OCI-LY1 (cell line): Measurements from ENCODE around the gene RNASEH1.

Experiments
- H2AFZ ChIP-seq: fragments of 200-600 bp; sonication (generic), shearing (Covaris generic); 2 replicates; pipeline ENCODE4 v1.6.0; 2014; ENCODE audit warnings: antibody characterized with exemption, mild to moderate bottlenecking, low read length
- H3F3A ChIP-seq: fragments of 200-600 bp; sonication (generic), shearing (Covaris generic); 2 replicates; pipeline ENCODE4 v1.6.0; 2014; ENCODE audit warnings: mild to moderate bottlenecking, antibody characterized with exemption, low read length, moderate library complexity; ENCODE audit not compliant: insufficient read depth
- H3K27ac ChIP-seq: fragments of 200-600 bp; sonication (generic); 2 replicates; pipeline ENCODE4 v1.5.1; 2014; ENCODE audit warnings: low read length, mixed run types, mild to moderate bottlenecking, low read depth; ENCODE audit not compliant: poor library complexity, severe bottlenecking
- H3K27me3 ChIP-seq: fragments of 200-600 bp; sonication (generic); 2 replicates; pipeline ENCODE4 v1.6.0; 2014; ENCODE audit warnings: antibody characterized with exemption, mild to moderate bottlenecking, low read length, moderate library complexity; ENCODE audit not compliant: insufficient read depth
- H3K36me3 ChIP-seq: fragments of 200-600 bp; sonication (generic); 2 replicates; pipeline ENCODE4 v1.6.1; 2014; ENCODE audit warnings: mild to moderate bottlenecking, antibody characterized with exemption, low read length, moderate library complexity, mixed read lengths; ENCODE audit not compliant: insufficient read depth
- H3K4me1 ChIP-seq: fragments of 200-600 bp; sonication (generic); 2 replicates; pipeline ENCODE4 v1.5.1; 2014; ENCODE audit warnings: mild to moderate bottlenecking, low read length, moderate library complexity; ENCODE audit not compliant: insufficient read depth, severe bottlenecking
- H3K4me2 ChIP-seq: fragments of 200-600 bp; sonication (generic), shearing (Covaris generic); 2 replicates; pipeline ENCODE4 v1.6.1; 2014; ENCODE audit warnings: low read length
- H3K4me3 ChIP-seq: fragments of 200-600 bp; sonication (generic); 2 replicates; pipeline ENCODE4 v1.5.1; 2014; ENCODE audit warnings: low read length, low read depth, mild to moderate bottlenecking, mixed read lengths; ENCODE audit not compliant: poor library complexity, severe bottlenecking
- H3K79me2 ChIP-seq: fragments of 200-600 bp; shearing (Covaris generic); 2 replicates; pipeline ENCODE4 v1.6.1; 2016; ENCODE audit warnings: mixed run types, low read length, mixed read lengths; ENCODE audit not compliant: insufficient read depth
- H3K9ac ChIP-seq: fragments of 200-600 bp; sonication (generic), shearing (Covaris generic); 2 replicates; pipeline ENCODE4 v1.6.1; 2014; ENCODE audit warnings: mild to moderate bottlenecking, low read length, mixed read lengths
- H3K9me2 ChIP-seq: fragments of 200-600 bp; sonication (generic), shearing (Covaris generic); 2 replicates; pipeline ENCODE4 v1.6.1; 2014; ENCODE audit warnings: low read depth, mild to moderate bottlenecking, low read length, mixed read lengths
- H3K9me3 ChIP-seq: fragments of 200-600 bp; shearing (Covaris generic); 2 replicates; pipeline ENCODE4 v1.6.1; 2014; ENCODE audit warnings: low read length, mixed read lengths
- H4K20me1 ChIP-seq: fragments of 200-600 bp; sonication (generic), shearing (Covaris generic); 2 replicates; pipeline ENCODE4 v1.6.0; 2016; ENCODE audit warnings: mild to moderate bottlenecking, low read length; ENCODE audit not compliant: insufficient read depth
- EZH2 ChIP-seq: fragments of 200-600 bp; sonication (generic), shearing (Covaris generic); IDR thresholded peaks from 2 replicates; pipeline ENCODE4 v1.8.0; 2017; ENCODE audit warnings: borderline replicate concordance, mixed run types, mild to moderate bottlenecking, antibody characterized with exemption, low read length, moderate library complexity, mixed read lengths
- TF ChIP-seq, protein P1 (sequence below): fragments of 200-600 bp; sonication (generic), shearing (Covaris generic); IDR thresholded peaks from 2 replicates; pipeline ENCODE4 v1.5.1; 2017; ENCODE audit warnings: mild to moderate bottlenecking, antibody characterized with exemption, low read length, moderate library complexity, mixed read lengths

The RNASEH1 gene

DNA sequence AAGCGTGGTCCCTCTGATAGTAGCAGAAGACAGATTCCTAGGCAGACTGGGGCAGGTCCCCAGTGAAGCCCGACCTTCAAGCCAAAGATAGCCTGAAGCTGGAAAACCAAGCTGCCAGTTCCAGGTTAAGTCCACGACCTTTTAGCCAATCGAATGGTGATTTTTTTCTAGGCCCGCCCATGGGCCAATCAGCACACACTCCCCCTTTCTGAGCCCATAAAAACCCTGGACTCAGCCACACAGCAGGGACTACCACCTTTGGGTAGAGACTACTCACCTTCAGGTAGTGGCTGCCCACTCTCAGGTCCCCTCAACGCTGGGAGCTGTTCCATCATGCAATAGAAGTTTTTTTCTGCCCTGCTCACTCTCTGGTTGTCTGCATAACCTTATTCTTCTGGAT is 24.3 kb downstream of the RNASEH1 start:
- Histone ChIP-seq H3K4me1 (peaks cover 27% of the 10 kb centered on the region), H3K36me3 (peaks cover 23% of the 10 kb centered on the region), H3K4me2 (no peak overlapping the region), H3K27ac (no peak overlapping the region), H3K27me3 (no peaks in the 10 kb centered on the region), H3K9ac (no peak overlapping the region), H3K79me2 (no peaks in the 10 kb centered on the region), H3K9me3 (peaks cover 11% of the 10 kb centered on the region), H4K20me1 (no peaks in the 10 kb centered on the region), H3K4me3 (no peak overlapping the region), H2AFZ (no peak overlapping the region), H3K9me2 (no peaks in the 10 kb centered on the region), H3F3A (no peaks in the 10 kb centered on the region)
- TF ChIP-seq, protein P1, sequence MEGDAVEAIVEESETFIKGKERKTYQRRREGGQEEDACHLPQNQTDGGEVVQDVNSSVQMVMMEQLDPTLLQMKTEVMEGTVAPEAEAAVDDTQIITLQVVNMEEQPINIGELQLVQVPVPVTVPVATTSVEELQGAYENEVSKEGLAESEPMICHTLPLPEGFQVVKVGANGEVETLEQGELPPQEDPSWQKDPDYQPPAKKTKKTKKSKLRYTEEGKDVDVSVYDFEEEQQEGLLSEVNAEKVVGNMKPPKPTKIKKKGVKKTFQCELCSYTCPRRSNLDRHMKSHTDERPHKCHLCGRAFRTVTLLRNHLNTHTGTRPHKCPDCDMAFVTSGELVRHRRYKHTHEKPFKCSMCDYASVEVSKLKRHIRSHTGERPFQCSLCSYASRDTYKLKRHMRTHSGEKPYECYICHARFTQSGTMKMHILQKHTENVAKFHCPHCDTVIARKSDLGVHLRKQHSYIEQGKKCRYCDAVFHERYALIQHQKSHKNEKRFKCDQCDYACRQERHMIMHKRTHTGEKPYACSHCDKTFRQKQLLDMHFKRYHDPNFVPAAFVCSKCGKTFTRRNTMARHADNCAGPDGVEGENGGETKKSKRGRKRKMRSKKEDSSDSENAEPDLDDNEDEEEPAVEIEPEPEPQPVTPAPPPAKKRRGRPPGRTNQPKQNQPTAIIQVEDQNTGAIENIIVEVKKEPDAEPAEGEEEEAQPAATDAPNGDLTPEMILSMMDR, result no peak
- no peak for TF ChIP-seq EZH2

DNA sequence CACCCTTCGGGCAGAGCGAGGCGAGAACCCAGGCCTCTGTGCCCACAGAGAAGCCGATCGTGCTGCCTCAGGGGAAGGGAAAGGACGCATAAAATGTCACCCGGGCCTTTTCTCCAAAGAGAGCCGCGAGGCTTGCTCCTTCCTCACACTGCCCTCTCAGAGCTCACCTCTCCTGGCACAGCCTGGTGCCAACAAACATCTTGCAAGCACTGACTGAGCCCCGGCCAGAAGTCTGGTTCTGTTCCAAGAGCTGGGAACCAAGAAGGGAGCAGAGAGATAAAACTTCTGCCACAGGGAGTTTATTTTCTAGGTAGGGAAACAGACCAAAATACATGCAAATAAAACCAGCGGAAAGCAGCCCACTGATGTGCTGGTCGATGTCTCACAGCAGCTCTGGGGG is 25.2 kb downstream of the RNASEH1 start:
- H3K9me2 ChIP-seq, result no peaks in the 10 kb centered on the region
- TF ChIP-seq EZH2, result no peak
- TF ChIP-seq, protein P1, result no peak
- H3K27ac ChIP-seq, result no peak overlapping the region
- no peak overlapping the region for H3K4me3 ChIP-seq
- no peaks in the 10 kb centered on the region for H3F3A ChIP-seq
- H3K4me2 ChIP-seq, result no peak overlapping the region
- no peaks in the 10 kb centered on the region for H3K27me3 ChIP-seq
- no peak overlapping the region for H2AFZ ChIP-seq
- no peaks in the 10 kb centered on the region for H3K79me2 ChIP-seq
- H3K9me3 ChIP-seq, result peaks cover 11% of the 10 kb centered on the region
- H3K4me1 ChIP-seq, result peaks cover 27% of the 10 kb centered on the region
- peaks cover 23% of the 10 kb centered on the region for H3K36me3 ChIP-seq
- no peak overlapping the region for H3K9ac ChIP-seq
- H4K20me1 ChIP-seq, result no peaks in the 10 kb centered on the region

DNA sequence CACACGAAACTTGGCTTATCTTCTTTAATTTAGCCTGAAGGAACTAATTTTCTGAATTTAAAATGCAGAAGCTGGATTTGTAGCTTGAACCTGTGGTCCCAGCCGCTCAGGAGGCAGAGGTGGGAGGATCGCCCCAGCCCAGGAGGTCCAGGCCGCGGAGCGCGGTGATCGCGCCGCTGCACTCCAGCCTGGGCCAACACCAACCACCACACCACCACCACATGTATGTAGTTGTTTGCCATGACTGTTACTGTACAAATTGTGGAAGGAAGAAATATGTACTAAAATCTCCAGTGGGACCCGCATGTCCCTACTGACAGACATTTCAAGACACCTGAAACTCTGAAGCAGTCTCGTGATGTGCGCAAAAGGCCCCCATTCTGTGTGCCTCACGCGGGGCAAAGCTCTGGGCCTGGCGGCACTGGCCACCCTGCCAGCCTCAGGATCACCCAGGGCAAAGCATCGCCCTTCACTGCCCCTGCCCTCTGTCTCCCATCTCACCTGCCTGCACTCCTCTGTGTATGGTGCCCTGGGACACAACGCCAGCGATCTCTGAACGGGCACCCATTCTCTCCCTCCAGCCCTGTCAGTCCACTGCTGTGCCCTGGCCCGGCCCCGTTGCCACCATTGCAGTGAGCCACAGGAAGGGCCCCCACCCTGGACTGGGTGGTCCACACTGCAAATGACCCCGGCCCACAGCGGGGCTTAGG is 28.7 kb downstream of the RNASEH1 start:
- no peaks in the 10 kb centered on the region for H4K20me1 ChIP-seq
- no peaks in the 10 kb centered on the region for H3K79me2 ChIP-seq
- no peak overlapping the region for H3K4me2 ChIP-seq
- peaks cover 7% of the 10 kb centered on the region for H3K9me3 ChIP-seq
- no peak overlapping the region for H3K4me3 ChIP-seq
- H3K4me1 ChIP-seq, result peaks cover 7% of the 10 kb centered on the region
- no peak overlapping the region for H2AFZ ChIP-seq
- H3K27me3 ChIP-seq, result no peaks in the 10 kb centered on the region
- H3K27ac ChIP-seq, result no peak overlapping the region
- TF ChIP-seq, protein P1, result no peak
- TF ChIP-seq EZH2, result no peak
- H3K9me2 ChIP-seq, result no peaks in the 10 kb centered on the region
- H3K9ac ChIP-seq, result no peak overlapping the region
- peaks cover 18% of the 10 kb centered on the region for H3K36me3 ChIP-seq
- no peaks in the 10 kb centered on the region for H3F3A ChIP-seq
